Endothelial cell (in vitro differentiated cells): ENCODE data around the gene ABHD17B. TPM values are rescaled to one million over a fixed set of nuclear protein-coding genes. Genes with fewer than 3 reads are reported as not detected.

ENCODE experiments used
- DNase-seq: peaks from one replicate; pipeline ENCODE4 v3.0.0; 2021; ENCODE audit warnings: low spot score
- H3K27ac Mint-ChIP-seq: one replicate; pipeline ENCODE4 v1.8.0; 2021; ENCODE audit warnings: mixed read lengths, inconsistent platforms; ENCODE audit not compliant: unreplicated experiment
- H3K27me3 Mint-ChIP-seq: one replicate; pipeline ENCODE4 v1.8.0; 2021; ENCODE audit warnings: mild to moderate bottlenecking, moderate library complexity, mixed read lengths, inconsistent platforms; ENCODE audit not compliant: unreplicated experiment
- H3K36me3 Mint-ChIP-seq: one replicate; pipeline ENCODE4 v1.8.0; 2021; ENCODE audit warnings: mild to moderate bottlenecking, low read depth, mixed read lengths, inconsistent platforms; ENCODE audit not compliant: unreplicated experiment
- H3K4me1 Mint-ChIP-seq: one replicate; pipeline ENCODE4 v1.8.0; 2021; ENCODE audit warnings: mild to moderate bottlenecking, mixed read lengths, inconsistent platforms; ENCODE audit not compliant: unreplicated experiment
- H3K4me3 Mint-ChIP-seq: one replicate; pipeline ENCODE4 v1.8.0; 2021; ENCODE audit warnings: mild to moderate bottlenecking, mixed read lengths, inconsistent platforms; ENCODE audit not compliant: unreplicated experiment
- H3K9me3 Mint-ChIP-seq: one replicate; pipeline ENCODE4 v1.8.0; 2021; ENCODE audit warnings: mixed read lengths, inconsistent platforms; ENCODE audit not compliant: unreplicated experiment
- total RNA-seq: library from RNA; stranded (reverse); fragmentation: NEBNext Ultra II Directional; extraction: Animal tissue kit (Norgen Biotek cat#: 25700); gene quantifications from one replicate; pipeline ENCODE4 v1.2.1, GENCODE V29; 2021; ENCODE audit not compliant: unreplicated experiment
- TF ChIP-seq, protein P1 (sequence below): fragments of 200-600 bp; sonication (generic); IDR thresholded peaks from one replicate; pipeline ENCODE4 v1.5.0; 2021; ENCODE audit warnings: antibody characterized with exemption; ENCODE audit not compliant: unreplicated experiment

Gene ABHD17B
- total RNA-seq, 1 donor from 2014 or later, result 32.6 TPM

DNA sequence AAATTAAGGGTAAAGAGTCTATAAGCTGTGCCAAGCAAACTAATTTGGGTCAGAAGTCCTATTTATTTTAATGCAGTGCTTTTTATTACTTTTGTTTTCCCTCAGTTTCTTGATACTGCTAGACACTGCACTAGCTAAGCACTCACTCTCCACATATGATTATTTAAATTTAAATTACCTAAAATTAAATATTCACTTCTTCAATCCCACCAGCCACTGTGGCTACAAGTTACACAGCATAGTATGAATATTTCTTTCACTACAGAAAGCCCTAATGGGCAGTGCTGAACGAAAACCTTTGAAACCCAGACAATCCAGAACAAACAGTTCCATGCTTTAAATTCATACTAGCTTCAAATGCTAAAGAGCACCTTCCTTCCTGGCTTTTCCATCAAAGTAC lies 23.6 kb downstream of the ABHD17B start:
- TF ChIP-seq, protein P1, sequence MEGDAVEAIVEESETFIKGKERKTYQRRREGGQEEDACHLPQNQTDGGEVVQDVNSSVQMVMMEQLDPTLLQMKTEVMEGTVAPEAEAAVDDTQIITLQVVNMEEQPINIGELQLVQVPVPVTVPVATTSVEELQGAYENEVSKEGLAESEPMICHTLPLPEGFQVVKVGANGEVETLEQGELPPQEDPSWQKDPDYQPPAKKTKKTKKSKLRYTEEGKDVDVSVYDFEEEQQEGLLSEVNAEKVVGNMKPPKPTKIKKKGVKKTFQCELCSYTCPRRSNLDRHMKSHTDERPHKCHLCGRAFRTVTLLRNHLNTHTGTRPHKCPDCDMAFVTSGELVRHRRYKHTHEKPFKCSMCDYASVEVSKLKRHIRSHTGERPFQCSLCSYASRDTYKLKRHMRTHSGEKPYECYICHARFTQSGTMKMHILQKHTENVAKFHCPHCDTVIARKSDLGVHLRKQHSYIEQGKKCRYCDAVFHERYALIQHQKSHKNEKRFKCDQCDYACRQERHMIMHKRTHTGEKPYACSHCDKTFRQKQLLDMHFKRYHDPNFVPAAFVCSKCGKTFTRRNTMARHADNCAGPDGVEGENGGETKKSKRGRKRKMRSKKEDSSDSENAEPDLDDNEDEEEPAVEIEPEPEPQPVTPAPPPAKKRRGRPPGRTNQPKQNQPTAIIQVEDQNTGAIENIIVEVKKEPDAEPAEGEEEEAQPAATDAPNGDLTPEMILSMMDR, result no peak
- DNase-seq, result no peak
- no peaks in the 10 kb centered on the region for H3K4me1 Mint-ChIP-seq
- H3K27ac Mint-ChIP-seq, result no peak overlapping the region
- H3K36me3 Mint-ChIP-seq, result peaks cover 12% of the 10 kb centered on the region
- no peak overlapping the region for H3K4me3 Mint-ChIP-seq
- H3K27me3 Mint-ChIP-seq, result no peaks in the 10 kb centered on the region
- no peaks in the 10 kb centered on the region for H3K9me3 Mint-ChIP-seq

DNA sequence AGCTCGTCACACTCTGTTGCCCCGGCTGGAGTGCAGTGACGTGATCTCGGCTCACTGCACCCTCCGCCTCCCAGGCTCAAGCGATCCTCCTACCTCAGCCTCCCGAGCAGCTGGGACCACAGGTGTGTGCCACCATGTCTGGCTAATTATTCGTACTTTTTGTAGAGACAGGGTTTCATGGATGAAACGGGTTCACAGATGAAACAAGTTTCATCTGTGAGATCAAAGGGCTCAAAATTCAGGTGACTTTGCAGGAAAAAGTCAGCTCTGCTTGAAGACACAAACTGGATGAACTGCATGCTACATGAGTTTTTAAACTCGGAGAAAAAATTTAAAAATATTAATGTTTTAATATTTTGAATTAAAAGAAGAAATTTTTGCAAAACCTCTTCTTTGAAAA lies 24.5 kb downstream of the ABHD17B start:
- H3K27me3 Mint-ChIP-seq, result no peaks in the 10 kb centered on the region
- no peaks in the 10 kb centered on the region for H3K9me3 Mint-ChIP-seq
- no peak overlapping the region for H3K27ac Mint-ChIP-seq
- H3K4me1 Mint-ChIP-seq, result no peaks in the 10 kb centered on the region
- TF ChIP-seq, protein P1, result no peak
- DNase-seq, result no peak
- H3K4me3 Mint-ChIP-seq, result no peak overlapping the region
- H3K36me3 Mint-ChIP-seq, result peaks cover 12% of the 10 kb centered on the region

DNA sequence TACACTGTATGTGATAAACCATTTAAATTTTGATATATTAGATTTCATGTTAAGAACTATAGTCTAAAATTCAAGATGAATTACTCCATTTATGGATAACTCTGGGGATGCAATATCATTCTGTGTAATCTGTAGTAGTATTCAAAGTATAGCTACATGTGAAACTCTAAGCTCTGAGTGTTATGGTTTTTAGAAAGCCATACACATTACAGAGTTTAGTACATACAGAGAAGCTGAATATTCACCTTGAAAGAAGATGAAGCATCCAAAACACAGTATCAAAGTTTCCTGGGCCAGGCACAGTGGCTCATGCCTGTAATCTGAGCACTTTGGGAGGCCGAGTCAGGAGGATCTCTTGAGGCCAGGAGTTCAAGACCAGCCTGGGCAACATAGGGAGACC lies 25.0 kb downstream of the ABHD17B start:
- DNase-seq, result no peak
- Mint-ChIP-seq H3K36me3 (peaks cover 12% of the 10 kb centered on the region), H3K27ac (no peak overlapping the region), H3K9me3 (no peaks in the 10 kb centered on the region), H3K4me1 (no peaks in the 10 kb centered on the region), H3K4me3 (no peak overlapping the region), H3K27me3 (no peaks in the 10 kb centered on the region)
- TF ChIP-seq, protein P1, result no peak

DNA sequence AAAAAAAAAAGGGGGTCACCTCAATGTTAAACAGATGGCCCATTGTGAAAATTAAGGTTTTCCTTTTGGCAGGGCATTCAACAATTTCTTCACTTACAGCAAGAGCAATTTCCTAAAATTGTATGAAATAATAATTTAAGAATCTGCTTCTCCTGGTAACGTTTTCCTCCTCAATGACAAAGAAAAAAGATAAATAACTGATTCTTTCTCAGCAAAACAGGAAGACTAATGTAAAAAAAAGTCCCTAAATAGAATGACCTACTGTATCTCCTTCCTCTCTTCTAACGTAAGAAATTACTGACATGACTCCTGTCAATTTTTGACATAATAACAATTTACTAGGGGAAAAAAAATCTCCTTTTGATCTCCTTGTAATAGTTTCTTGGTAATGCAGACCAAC lies 25.5 kb downstream of the ABHD17B start:
- TF ChIP-seq, protein P1, result no peak
- DNase-seq, result no peak
- no peak overlapping the region for H3K4me3 Mint-ChIP-seq
- no peaks in the 10 kb centered on the region for H3K9me3 Mint-ChIP-seq
- no peaks in the 10 kb centered on the region for H3K4me1 Mint-ChIP-seq
- H3K27ac Mint-ChIP-seq, result no peak overlapping the region
- peaks cover 12% of the 10 kb centered on the region for H3K36me3 Mint-ChIP-seq
- no peaks in the 10 kb centered on the region for H3K27me3 Mint-ChIP-seq

DNA sequence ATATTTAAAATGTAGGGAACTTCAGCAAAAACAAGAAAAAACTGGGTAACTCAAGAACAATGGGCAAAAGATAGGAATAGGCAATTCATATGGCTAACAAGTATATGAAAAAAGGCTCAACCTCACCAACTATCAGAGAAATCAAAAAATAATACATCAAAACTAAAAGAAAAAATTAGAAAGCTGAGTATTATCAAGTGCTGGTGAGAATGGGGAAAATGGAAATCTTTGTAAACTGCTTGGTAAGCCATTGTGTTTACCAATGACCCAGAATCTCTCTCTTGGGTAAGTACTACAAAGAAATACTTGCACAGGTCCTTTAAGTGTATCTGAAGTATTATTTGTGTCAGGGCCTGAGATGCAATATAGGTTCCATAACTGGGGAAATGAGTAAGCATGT lies 27.0 kb downstream of the ABHD17B start:
- Mint-ChIP-seq H3K9me3 (no peaks in the 10 kb centered on the region), H3K4me3 (no peak overlapping the region), H3K4me1 (no peaks in the 10 kb centered on the region), H3K27ac (no peak overlapping the region), H3K36me3 (peaks cover 12% of the 10 kb centered on the region), H3K27me3 (no peaks in the 10 kb centered on the region)
- DNase-seq, result no peak
- TF ChIP-seq, protein P1, result no peak
